ENCODE data around the gene MB21D2.

Gene MB21D2

DNA sequence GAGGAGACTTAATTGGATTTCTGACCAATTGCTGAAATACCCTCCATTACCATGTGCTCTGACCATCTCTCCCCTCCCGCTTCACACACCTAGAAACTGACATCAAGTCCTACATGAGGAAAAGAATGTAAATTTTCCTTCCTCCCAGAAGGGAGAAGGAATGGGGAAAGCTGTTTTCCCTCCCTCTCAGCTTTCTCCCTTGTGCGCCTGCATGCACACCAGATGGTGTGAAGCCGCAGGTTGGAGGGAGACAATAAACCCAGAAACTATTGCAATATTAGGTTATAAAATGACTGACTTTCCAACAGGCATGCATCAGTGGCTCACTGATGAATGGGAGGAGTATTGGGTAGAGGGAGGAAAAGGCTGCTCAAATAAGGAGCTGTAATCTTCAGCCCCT, 50.9 kb downstream of the MB21D2 start:
- Histone ChIP-seq H3K4me1 (ENCODE audit: control insufficient read depth in 5 of 5, insufficient read depth in 5 of 5, low read length in 5 of 5) (peaks cover 4 to 18% (median 14%) of the 10 kb centered on the region in 5 donors), H3K27me3 (ENCODE audit: control insufficient read depth in 5 of 5, insufficient read depth in 4 of 5, low read length in 5 of 5) (no peaks in the 10 kb centered on the region), H3K36me3 (ENCODE audit: control insufficient read depth in 5 of 5, insufficient read depth in 5 of 5, low read length in 5 of 5) (no peaks in the 10 kb centered on the region), H3K27ac (ENCODE audit: low read depth, low read length) (no peak overlapping the region), H3K4me3 (ENCODE audit: low read depth in 1 of 5, low read length in 5 of 5) (no peak overlapping the region), H3K9me3 (ENCODE audit: control insufficient read depth in 5 of 5, low read length in 5 of 5) (no peaks in the 10 kb centered on the region), H3K9ac (ENCODE audit: low read length in 5 of 5) (no peak overlapping the region)

DNA sequence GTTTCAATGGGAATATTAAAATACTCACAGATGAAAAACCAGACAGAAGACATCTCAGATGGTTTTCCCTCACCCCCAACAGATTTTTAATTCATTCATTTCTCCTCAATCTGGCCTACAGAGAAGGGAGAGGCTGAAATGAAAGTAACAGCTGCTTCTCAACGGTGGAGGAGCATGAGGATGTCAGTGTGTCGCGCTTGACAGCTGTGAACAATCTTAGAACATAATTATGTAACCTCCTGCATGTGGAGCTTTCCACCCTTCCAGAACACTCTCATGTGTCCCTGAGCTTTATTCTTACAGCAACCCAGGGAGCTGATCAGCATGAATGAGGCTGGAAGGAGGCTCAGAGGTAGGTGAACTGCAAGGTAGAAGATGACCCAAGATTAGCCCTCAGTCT, 52.7 kb downstream of the MB21D2 start:
- Histone ChIP-seq H3K9ac (ENCODE audit: low read length in 5 of 5) (peak overlapping the region in 1 of 5 donors; percentile 33), H3K4me3 (ENCODE audit: low read depth in 1 of 5, low read length in 5 of 5) (no peak overlapping the region), H3K36me3 (ENCODE audit: control insufficient read depth in 5 of 5, insufficient read depth in 5 of 5, low read length in 5 of 5) (no peaks in the 10 kb centered on the region), H3K27ac (ENCODE audit: low read depth, low read length) (no peak overlapping the region), H3K9me3 (ENCODE audit: control insufficient read depth in 5 of 5, low read length in 5 of 5) (no peaks in the 10 kb centered on the region), H3K27me3 (ENCODE audit: control insufficient read depth in 5 of 5, insufficient read depth in 4 of 5, low read length in 5 of 5) (no peaks in the 10 kb centered on the region), H3K4me1 (ENCODE audit: control insufficient read depth in 5 of 5, insufficient read depth in 5 of 5, low read length in 5 of 5) (peaks cover 3 to 15% (median 10%) of the 10 kb centered on the region in 5 donors)

GRCh38 chr3:192863091-192863420, 54.6 kb downstream of the MB21D2 start:
- no peak overlapping the region for H3K9ac ChIP-seq (ENCODE audit: low read length in 5 of 5)
- no peak overlapping the region for H3K4me3 ChIP-seq (ENCODE audit: low read depth in 1 of 5, low read length in 5 of 5)
- no peaks in the 10 kb centered on the region for H3K27me3 ChIP-seq (ENCODE audit: control insufficient read depth in 5 of 5, insufficient read depth in 4 of 5, low read length in 5 of 5)
- no peaks in the 10 kb centered on the region for H3K9me3 ChIP-seq (ENCODE audit: control insufficient read depth in 5 of 5, low read length in 5 of 5)
- H3K27ac ChIP-seq (ENCODE audit: low read depth, low read length), result no peak overlapping the region
- H3K36me3 ChIP-seq (ENCODE audit: control insufficient read depth in 5 of 5, insufficient read depth in 5 of 5, low read length in 5 of 5), result no peaks in the 10 kb centered on the region
- H3K4me1 ChIP-seq (ENCODE audit: control insufficient read depth in 5 of 5, insufficient read depth in 5 of 5, low read length in 5 of 5), result peaks cover 0 to 9% (median 0%) of the 10 kb centered on the region in 5 donors

- Histone ChIP-seq H3K9me3 (ENCODE audit: control insufficient read depth in 5 of 5, low read length in 5 of 5) (no peaks in the 10 kb centered on the region), H3K27ac (ENCODE audit: low read depth, low read length) (no peak overlapping the region), H3K4me1 (ENCODE audit: control insufficient read depth in 5 of 5, insufficient read depth in 5 of 5, low read length in 5 of 5) (peaks cover 0 to 10% (median 1%) of the 10 kb centered on the region in 5 donors), H3K9ac (ENCODE audit: low read length in 5 of 5) (no peak overlapping the region), H3K27me3 (ENCODE audit: control insufficient read depth in 5 of 5, insufficient read depth in 4 of 5, low read length in 5 of 5) (no peaks in the 10 kb centered on the region), H3K36me3 (ENCODE audit: control insufficient read depth in 5 of 5, insufficient read depth in 5 of 5, low read length in 5 of 5) (no peaks in the 10 kb centered on the region), H3K4me3 (ENCODE audit: low read depth in 1 of 5, low read length in 5 of 5) (no peak overlapping the region)
These were observed 55.1 kb downstream of the MB21D2 start for GRCh38 chr3:192862408-192863090.

GRCh38 chr3:192861972-192862371, 55.7 kb downstream of the MB21D2 start:
- Histone ChIP-seq H3K27ac (ENCODE audit: low read depth, low read length) (no peak overlapping the region), H3K4me1 (ENCODE audit: control insufficient read depth in 5 of 5, insufficient read depth in 5 of 5, low read length in 5 of 5) (peaks cover 3 to 13% (median 6%) of the 10 kb centered on the region in 5 donors), H3K9me3 (ENCODE audit: control insufficient read depth in 5 of 5, low read length in 5 of 5) (no peaks in the 10 kb centered on the region), H3K9ac (ENCODE audit: low read length in 5 of 5) (no peak overlapping the region), H3K36me3 (ENCODE audit: control insufficient read depth in 5 of 5, insufficient read depth in 5 of 5, low read length in 5 of 5) (no peaks in the 10 kb centered on the region), H3K27me3 (ENCODE audit: control insufficient read depth in 5 of 5, insufficient read depth in 4 of 5, low read length in 5 of 5) (no peaks in the 10 kb centered on the region), H3K4me3 (ENCODE audit: low read depth in 1 of 5, low read length in 5 of 5) (no peak overlapping the region)

DNA sequence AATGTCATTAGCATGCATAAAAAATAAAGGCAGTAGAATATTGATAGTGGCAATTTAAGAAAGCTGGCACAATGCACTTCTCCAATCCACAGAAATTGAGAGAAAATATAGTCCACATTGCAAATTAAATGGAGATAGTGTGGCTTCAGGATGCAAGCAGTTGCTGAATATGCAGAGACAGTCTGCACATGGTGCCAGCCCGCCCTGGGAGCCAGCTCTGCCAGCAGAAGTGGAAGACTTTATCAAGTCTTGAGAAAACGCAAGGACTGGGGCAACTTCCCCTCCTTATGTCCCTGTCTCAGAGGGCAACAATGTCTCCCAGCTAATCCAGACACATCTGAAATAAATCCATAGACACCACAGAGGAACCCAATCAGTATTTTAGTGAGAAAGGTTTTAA, 57.2 kb downstream of the MB21D2 start:
- Histone ChIP-seq H3K9me3 (ENCODE audit: control insufficient read depth in 5 of 5, low read length in 5 of 5) (no peaks in the 10 kb centered on the region), H3K4me3 (ENCODE audit: low read depth in 1 of 5, low read length in 5 of 5) (no peak overlapping the region), H3K27ac (ENCODE audit: low read depth, low read length) (no peak overlapping the region), H3K36me3 (ENCODE audit: control insufficient read depth in 5 of 5, insufficient read depth in 5 of 5, low read length in 5 of 5) (no peaks in the 10 kb centered on the region), H3K9ac (ENCODE audit: low read length in 5 of 5) (no peak overlapping the region), H3K27me3 (ENCODE audit: control insufficient read depth in 5 of 5, insufficient read depth in 4 of 5, low read length in 5 of 5) (no peaks in the 10 kb centered on the region), H3K4me1 (ENCODE audit: control insufficient read depth in 5 of 5, insufficient read depth in 5 of 5, low read length in 5 of 5) (peaks cover 3 to 13% (median 8%) of the 10 kb centered on the region in 5 donors)

- Histone ChIP-seq H3K27ac (ENCODE audit: low read depth, low read length) (no peak overlapping the region), H3K9me3 (ENCODE audit: control insufficient read depth in 5 of 5, low read length in 5 of 5) (no peaks in the 10 kb centered on the region), H3K9ac (ENCODE audit: low read length in 5 of 5) (no peak overlapping the region), H3K4me3 (ENCODE audit: low read depth in 1 of 5, low read length in 5 of 5) (no peak overlapping the region), H3K36me3 (ENCODE audit: control insufficient read depth in 5 of 5, insufficient read depth in 5 of 5, low read length in 5 of 5) (no peaks in the 10 kb centered on the region), H3K4me1 (ENCODE audit: control insufficient read depth in 5 of 5, insufficient read depth in 5 of 5, low read length in 5 of 5) (peaks cover 3 to 8% (median 6%) of the 10 kb centered on the region in 5 donors), H3K27me3 (ENCODE audit: control insufficient read depth in 5 of 5, insufficient read depth in 4 of 5, low read length in 5 of 5) (no peaks in the 10 kb centered on the region)
These were observed 58.6 kb downstream of the MB21D2 start for GRCh38 chr3:192858849-192859585.

DNA sequence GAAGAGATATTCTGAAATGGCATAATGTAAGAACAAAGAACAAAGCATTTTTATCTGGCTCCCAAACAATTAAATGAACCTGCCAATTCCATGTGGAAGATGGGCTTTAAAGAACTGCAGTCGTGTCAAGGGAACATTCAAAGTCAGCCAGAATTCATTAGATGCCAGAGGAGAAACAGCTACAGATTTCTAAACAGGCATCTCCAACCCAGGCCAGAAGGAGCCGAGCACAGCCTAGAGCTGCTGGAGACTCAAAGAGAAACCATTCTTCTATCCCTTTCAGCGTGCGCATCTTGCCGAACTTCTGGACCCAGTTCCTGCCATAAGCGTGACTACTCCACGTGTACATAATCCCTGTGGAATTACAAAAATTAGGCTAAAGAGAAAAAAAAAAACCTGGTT, 60.4 kb downstream of the MB21D2 start:
- H3K9ac ChIP-seq (ENCODE audit: low read length in 5 of 5), result no peak overlapping the region
- peaks cover 3 to 12% (median 8%) of the 10 kb centered on the region in 5 donors for H3K4me1 ChIP-seq (ENCODE audit: control insufficient read depth in 5 of 5, insufficient read depth in 5 of 5, low read length in 5 of 5)
- H3K36me3 ChIP-seq (ENCODE audit: control insufficient read depth in 5 of 5, insufficient read depth in 5 of 5, low read length in 5 of 5), result no peaks in the 10 kb centered on the region
- H3K27ac ChIP-seq (ENCODE audit: low read depth, low read length), result no peak overlapping the region
- H3K4me3 ChIP-seq (ENCODE audit: low read depth in 1 of 5, low read length in 5 of 5), result peak overlapping the region in 2 of 5 donors; percentile 17 to 27
- H3K9me3 ChIP-seq (ENCODE audit: control insufficient read depth in 5 of 5, low read length in 5 of 5), result no peaks in the 10 kb centered on the region
- H3K27me3 ChIP-seq (ENCODE audit: control insufficient read depth in 5 of 5, insufficient read depth in 4 of 5, low read length in 5 of 5), result no peaks in the 10 kb centered on the region

- no peaks in the 10 kb centered on the region for H3K9me3 ChIP-seq (ENCODE audit: control insufficient read depth in 5 of 5, low read length in 5 of 5)
- H3K36me3 ChIP-seq (ENCODE audit: control insufficient read depth in 5 of 5, insufficient read depth in 5 of 5, low read length in 5 of 5), result no peaks in the 10 kb centered on the region
- no peak overlapping the region for H3K9ac ChIP-seq (ENCODE audit: low read length in 5 of 5)
- no peak overlapping the region for H3K4me3 ChIP-seq (ENCODE audit: low read depth in 1 of 5, low read length in 5 of 5)
- no peak overlapping the region for H3K27ac ChIP-seq (ENCODE audit: low read depth, low read length)
- peaks cover 5 to 18% (median 16%) of the 10 kb centered on the region in 5 donors for H3K4me1 ChIP-seq (ENCODE audit: control insufficient read depth in 5 of 5, insufficient read depth in 5 of 5, low read length in 5 of 5)
- no peaks in the 10 kb centered on the region for H3K27me3 ChIP-seq (ENCODE audit: control insufficient read depth in 5 of 5, insufficient read depth in 4 of 5, low read length in 5 of 5)
These were observed 62.2 kb downstream of the MB21D2 start for GRCh38 chr3:192855434-192855833.

- Histone ChIP-seq H3K9ac (ENCODE audit: low read length in 5 of 5) (no peak overlapping the region), H3K4me1 (ENCODE audit: control insufficient read depth in 5 of 5, insufficient read depth in 5 of 5, low read length in 5 of 5) (peaks cover 2 to 12% (median 11%) of the 10 kb centered on the region in 5 donors), H3K4me3 (ENCODE audit: low read depth in 1 of 5, low read length in 5 of 5) (no peak overlapping the region), H3K36me3 (ENCODE audit: control insufficient read depth in 5 of 5, insufficient read depth in 5 of 5, low read length in 5 of 5) (no peaks in the 10 kb centered on the region), H3K27ac (ENCODE audit: low read depth, low read length) (no peak overlapping the region), H3K27me3 (ENCODE audit: control insufficient read depth in 5 of 5, insufficient read depth in 4 of 5, low read length in 5 of 5) (no peaks in the 10 kb centered on the region), H3K9me3 (ENCODE audit: control insufficient read depth in 5 of 5, low read length in 5 of 5) (no peaks in the 10 kb centered on the region)
These were observed 65.8 kb downstream of the MB21D2 start for GRCh38 chr3:192851821-192852372.
